GM19240 (cell line): ENCODE measurements around the gene CARMIL1.

Source experiments
- DNase-seq: peaks from one replicate; pipeline ENCODE4 v3.0.0; 2011; ENCODE audit warnings: low spot score; ENCODE audit not compliant: insufficient read length

Gene CARMIL1

GRCh38 chr6:25606151-25606550 is 327.0 kb downstream of the CARMIL1 start:
- DNase-seq: no peak

- DNase-seq: no peak
Observed at GRCh38 chr6:25608558-25609174, 329.5 kb downstream of the CARMIL1 start.

GRCh38 chr6:25612666-25613065 is 333.5 kb downstream of the CARMIL1 start:
- no peak for DNase-seq

DNA sequence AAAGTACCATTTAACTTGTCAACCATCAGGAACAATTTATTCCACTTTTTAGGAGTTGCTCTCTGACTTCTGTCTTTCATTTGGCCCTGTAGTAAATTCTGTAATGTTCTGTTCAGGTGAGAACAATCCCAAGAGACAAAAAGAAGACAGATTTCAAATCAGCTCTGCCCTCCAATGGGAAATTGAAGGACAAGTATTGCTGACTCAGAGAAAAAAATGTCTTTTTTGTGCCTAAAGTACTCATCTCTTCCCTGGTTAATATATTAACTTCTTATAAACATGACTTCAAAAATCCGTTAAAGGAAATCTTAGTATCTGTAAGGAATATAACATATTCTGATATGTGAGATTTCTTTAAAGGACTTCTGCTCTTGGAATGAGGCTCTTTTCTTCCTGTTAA is 334.2 kb downstream of the CARMIL1 start:
- no peak for DNase-seq

GRCh38 chr6:25614052-25614451 is 334.9 kb downstream of the CARMIL1 start:
- no peak for DNase-seq

- DNase-seq: no peak
Observed at GRCh38 chr6:25615471-25615870, 336.3 kb downstream of the CARMIL1 start.

DNA sequence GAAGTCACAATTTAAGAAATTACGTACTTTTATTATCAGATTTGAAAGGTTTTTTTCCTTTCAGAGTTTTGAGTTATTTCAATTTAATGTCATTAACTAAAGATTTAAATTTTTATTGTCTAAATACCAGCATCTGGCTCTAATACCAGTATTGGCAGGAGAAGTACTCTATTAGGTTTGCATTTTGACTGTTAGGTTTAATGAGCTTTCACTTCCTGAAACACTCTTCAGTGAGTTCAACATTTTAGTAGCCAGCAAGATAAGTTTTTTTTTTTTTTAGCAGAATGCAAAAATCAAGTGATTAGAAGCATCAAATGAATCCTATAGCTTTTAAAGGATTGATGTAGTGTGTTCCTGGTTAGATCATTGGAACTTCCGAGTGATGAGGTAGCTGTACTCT is 338.8 kb downstream of the CARMIL1 start:
- no peak for DNase-seq

DNA sequence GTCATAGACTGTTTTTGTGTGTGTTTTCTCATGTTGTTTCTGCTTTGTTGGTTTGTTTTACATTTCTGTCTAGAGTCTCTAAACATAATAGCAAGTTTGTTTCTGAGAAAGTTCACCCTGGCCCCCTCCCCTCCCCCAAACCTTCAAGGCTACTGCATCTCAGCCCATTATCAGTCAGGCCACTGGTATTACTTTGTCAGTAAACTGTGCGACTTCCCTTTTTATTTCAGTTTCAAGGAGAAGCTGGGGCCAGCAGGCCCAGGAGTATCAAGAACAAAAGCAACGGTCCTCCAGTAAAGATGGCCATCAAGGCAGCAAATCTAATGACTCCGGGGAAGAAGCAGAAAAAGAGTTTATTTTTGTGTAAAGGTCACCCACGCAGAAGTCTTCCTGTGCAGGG is 340.0 kb downstream of the CARMIL1 start:
- DNase-seq: no peak

GRCh38 chr6:25620391-25620790 is 341.2 kb downstream of the CARMIL1 start:
- no peak for DNase-seq

GRCh38 chr6:25623065-25623464 is 343.9 kb downstream of the CARMIL1 start:
- no peak for DNase-seq

GRCh38 chr6:25623879-25624278 is 344.7 kb downstream of the CARMIL1 start:
- DNase-seq: no peak

DNA sequence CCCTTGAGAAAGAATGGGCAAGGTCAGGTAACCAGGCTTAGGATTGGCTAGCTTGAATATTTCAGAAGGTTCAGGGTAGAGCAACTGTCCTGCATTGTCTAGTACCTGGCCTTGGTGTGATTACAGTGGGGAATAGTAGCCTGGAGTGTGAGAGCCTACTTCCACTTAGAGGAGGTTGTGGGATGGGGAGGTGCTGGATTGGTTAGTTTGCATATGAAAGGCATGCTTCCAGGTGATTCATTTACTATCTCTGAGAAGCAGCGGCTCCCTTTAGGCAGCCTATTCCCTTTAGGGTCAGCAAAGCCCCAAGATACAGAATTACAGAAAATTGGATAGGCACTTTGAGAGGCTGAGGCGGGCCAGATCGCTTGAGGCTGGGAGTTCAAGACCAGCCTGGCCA is 347.8 kb downstream of the CARMIL1 start:
- no peak for DNase-seq

- no peak for DNase-seq
Observed at GRCh38 chr6:25628471-25629197, 349.5 kb downstream of the CARMIL1 start.

DNA sequence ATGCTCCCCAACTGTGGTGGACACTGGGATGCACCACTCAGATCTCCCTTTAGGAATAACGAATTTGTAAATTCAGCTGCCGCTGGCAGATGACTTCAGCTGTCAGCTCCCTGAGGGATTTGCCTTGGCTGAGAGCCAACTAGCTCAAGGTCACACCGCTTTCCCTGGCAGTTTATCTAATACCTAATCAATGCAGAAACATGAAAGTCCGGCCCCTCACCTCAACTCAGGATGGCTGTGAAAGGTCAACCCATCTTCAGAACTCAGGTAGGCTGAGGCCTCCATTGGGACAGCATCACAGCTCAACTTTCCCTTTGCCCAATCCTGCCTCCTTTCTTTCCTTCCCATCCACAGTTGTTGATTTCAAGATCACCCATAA is 350.0 kb downstream of the CARMIL1 start:
- DNase-seq: no peak

DNA sequence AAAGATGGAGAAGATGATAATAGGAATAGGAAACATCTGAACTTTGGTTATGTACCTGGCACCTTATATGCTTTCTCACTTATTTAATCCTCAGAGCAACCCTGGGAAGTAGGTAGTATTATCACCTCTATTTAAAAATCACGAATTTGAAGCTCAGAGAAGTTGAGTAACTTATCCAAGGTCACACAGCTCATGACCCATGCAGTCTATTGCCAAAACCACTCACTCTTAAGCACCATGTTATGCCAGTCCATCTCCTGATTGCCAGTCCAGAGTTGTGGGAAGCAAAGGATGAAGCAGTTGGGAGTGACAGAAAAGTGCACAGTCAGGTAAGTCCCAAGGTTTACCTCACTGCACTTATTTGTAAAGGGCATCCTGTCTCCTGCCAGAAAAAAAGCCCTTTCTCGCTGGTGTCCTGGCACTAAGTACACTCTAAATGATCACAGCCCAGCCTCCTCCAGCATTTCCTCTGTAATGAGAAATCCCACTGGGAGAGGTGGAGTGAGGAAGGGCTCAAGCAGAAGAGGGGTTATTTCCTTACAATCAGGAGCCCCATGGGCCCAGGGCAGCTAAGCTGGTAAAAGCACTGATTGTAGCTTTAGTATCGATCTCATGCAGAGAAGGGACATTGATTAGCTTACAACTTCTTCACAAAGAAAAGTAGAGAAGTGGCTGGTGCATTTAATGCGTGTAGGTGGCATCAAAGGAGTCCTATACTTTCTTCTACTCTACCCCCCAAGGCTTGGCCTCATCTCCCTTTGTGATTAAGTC is 351.5 kb downstream of the CARMIL1 start:
- no peak for DNase-seq

- no peak for DNase-seq
Observed at GRCh38 chr6:25635886-25636317, 356.7 kb downstream of the CARMIL1 start.

- DNase-seq: no peak
Observed at GRCh38 chr6:25637211-25637610, 358.0 kb downstream of the CARMIL1 start.

DNA sequence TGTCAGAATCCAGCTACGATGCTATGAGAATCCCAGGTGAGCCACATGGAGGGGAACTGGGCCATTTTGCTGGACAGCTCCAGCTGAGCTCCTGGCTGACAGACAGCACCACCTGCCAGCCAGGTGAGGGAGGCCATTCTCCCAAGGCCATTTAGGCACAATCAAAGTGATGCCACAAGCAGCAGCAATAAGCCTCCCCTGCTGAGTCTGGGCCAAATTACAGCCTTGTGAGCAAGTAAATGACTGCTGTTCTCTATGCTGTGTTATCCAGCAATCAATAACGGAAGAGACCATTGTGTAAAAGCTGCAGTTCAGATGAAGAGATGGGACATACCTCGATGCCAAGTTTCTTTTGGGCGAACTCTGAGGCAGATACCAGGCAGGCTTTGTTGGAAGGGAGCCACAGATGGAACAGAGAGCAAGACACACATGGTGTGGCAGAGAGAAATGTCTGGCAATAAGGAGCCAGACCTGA is 358.8 kb downstream of the CARMIL1 start:
- no peak for DNase-seq

GRCh38 chr6:25639653-25640052 is 360.5 kb downstream of the CARMIL1 start:
- no peak for DNase-seq

DNA sequence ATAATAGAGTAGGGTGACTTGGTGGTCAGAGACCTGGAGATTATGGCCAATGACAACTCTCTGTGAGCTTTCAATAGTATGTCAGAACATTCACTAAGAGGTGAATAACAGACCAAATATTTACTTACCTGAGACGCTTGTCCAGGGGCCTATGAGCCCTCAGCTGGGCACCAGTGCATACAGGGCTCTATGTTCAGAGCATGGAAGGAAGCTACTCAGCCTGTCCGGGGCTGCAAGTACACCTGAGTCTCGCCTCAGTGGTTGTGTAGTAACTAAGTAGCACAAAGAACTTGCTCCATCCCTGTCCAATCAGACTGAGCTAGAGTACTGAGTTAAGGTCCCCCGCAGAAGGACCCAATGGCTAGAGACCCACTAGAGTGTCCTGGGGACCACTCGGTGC is 361.3 kb downstream of the CARMIL1 start:
- DNase-seq: no peak

DNA sequence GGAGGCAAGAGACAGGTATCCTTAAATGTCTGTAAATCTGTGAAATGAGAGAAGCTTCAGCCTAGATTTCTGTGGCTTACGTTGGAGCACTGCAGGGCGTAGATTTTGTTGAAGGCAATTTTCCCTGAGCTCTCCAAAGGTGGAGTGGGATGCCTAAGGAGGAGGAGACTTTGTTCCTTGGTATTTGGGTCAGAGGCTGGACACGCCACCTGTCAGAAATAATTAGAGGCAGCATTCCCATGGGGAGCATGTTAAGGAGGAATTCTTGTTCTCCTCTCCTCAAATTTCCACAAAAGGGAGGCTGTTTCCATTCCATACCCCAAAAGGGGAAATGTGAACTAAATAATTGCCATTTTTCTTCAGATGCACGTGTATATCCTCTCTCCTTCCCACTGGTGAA is 361.7 kb downstream of the CARMIL1 start:
- no peak for DNase-seq

DNA sequence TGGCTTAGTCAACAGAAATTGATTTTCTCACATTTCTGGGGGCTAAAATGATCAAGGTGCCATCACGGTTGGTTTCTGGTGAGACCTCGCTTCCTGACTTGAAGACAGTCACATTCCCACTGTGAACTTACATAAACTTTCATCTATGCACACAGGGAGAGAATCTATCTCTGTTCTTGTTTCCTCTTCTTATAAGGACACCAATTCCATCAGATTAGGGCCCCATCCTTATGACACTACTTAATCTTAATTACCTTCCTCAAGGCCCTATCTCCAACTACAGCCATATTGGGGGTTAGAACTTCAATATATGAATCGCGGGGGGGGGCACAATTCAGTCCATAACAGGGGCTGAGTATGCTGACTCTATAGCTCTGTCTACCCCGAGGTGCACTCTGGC is 362.2 kb downstream of the CARMIL1 start:
- no peak for DNase-seq
